Peyer's patch (tissue), 4 donors: Measurements from ENCODE around the gene NSG1. TPM values are rescaled to one million over a fixed set of nuclear protein-coding genes. Genes with fewer than 3 reads are reported as not detected.

Experiments used
- DNase-seq, 3 donors: peaks; one replicate each; pipeline ENCODE4 v3.0.0-alpha.2; 2017 to 2019
- H3K27ac ChIP-seq, 4 donors: fragments of 200-600 bp; sonication (generic); one replicate each; pipeline ENCODE4 v1.5.1; 2016 to 2019
- H3K27me3 ChIP-seq, 2 donors: fragments of 200-600 bp; sonication (generic); one replicate each; pipeline ENCODE4 v1.5.1; 2019
- H3K36me3 ChIP-seq, 3 donors: fragments of 200-600 bp; sonication (generic); one replicate each; pipeline ENCODE4 v1.5.1; 2016 to 2019
- H3K4me1 ChIP-seq, 4 donors: fragments of 200-600 bp; sonication (generic); one replicate each; pipeline ENCODE4 v1.5.1; 2016 to 2019
- H3K4me3 ChIP-seq, 4 donors: fragments of 200-600 bp; sonication (generic); 1 replicate in 3 of 4; 2 replicates in 1 of 4; pipeline ENCODE4 v1.5.1; 2016 to 2019; ENCODE audit warnings: mild to moderate bottlenecking in 1 of 4
- H3K9me3 ChIP-seq, 4 donors: fragments of 200-600 bp; sonication (generic); one replicate each; pipeline ENCODE4 v1.5.1; 2016 to 2019; ENCODE audit warnings: mild to moderate bottlenecking in 1 of 4
- CTCF ChIP-seq, 6 experiments: fragments of 450-650 bp in 4 of 6; fragments of 200-600 bp in 2 of 6; sonication (generic) in 1 of 6; IDR thresholded peaks; one replicate each; pipeline ENCODE4 v1.5.1; 2017 to 2019; ENCODE audit warnings: antibody characterized with exemption in 6 of 6, mild to moderate bottlenecking in 3 of 6, moderate library complexity in 1 of 6
- POLR2A ChIP-seq, 2 donors: fragments of 450-650 bp; IDR thresholded peaks; one replicate each; pipeline ENCODE4 v1.5.1; 2017; ENCODE audit warnings: antibody characterized with exemption in 2 of 2, mild to moderate bottlenecking in 2 of 2, moderate library complexity in 2 of 2
- total RNA-seq, 4 donors: library from RNA; depleted of rRNA; stranded (reverse); fragments of >200 nt; gene quantifications; one replicate each; pipeline ENCODE4 v1.1.0, GENCODE V29; 2016

NSG1 gene
- total RNA-seq, 4 donors from 2014 or later: 2.0 to 13.2 (median 3.7) TPM

GRCh38 chr4:4427121-4427870, 40.4 kb downstream of the NSG1 start:
- Histone ChIP-seq H3K27me3 (no peaks in the 10 kb centered on the region), H3K27ac (no peak overlapping the region), H3K4me3 (no peak overlapping the region), H3K9me3 (no peaks in the 10 kb centered on the region), H3K4me1 (no peaks in the 10 kb centered on the region), H3K36me3 (peaks cover 0 to 44% (median 0%) of the 10 kb centered on the region in 3 donors)
- TF ChIP-seq POLR2A (IDR thresholded peaks at IDR 0.05) (no peak), CTCF (IDR thresholded peaks at IDR 0.05) (no peak)
- DNase-seq: peak in 1 of 3 donors; percentile 32

GRCh38 chr4:4427886-4428285, 41.0 kb downstream of the NSG1 start:
- no peaks in the 10 kb centered on the region for H3K9me3 ChIP-seq
- peaks cover 0 to 46% (median 0%) of the 10 kb centered on the region in 3 donors for H3K36me3 ChIP-seq
- no peaks in the 10 kb centered on the region for H3K4me1 ChIP-seq
- no peak overlapping the region for H3K4me3 ChIP-seq
- no peak for DNase-seq
- H3K27ac ChIP-seq: no peak overlapping the region
- no peak for TF ChIP-seq CTCF (IDR thresholded peaks at IDR 0.05)
- no peak for TF ChIP-seq POLR2A (IDR thresholded peaks at IDR 0.05)
- no peaks in the 10 kb centered on the region for H3K27me3 ChIP-seq

GRCh38 chr4:4428966-4429875, 42.3 kb downstream of the NSG1 start:
- TF ChIP-seq POLR2A (IDR thresholded peaks at IDR 0.05) (no peak), CTCF (IDR thresholded peaks at IDR 0.05) (no peak)
- Histone ChIP-seq H3K36me3 (peaks cover 0 to 44% (median 0%) of the 10 kb centered on the region in 3 donors), H3K27me3 (no peaks in the 10 kb centered on the region)

GRCh38 chr4:4430492-4431195, 43.7 kb downstream of the NSG1 start:
- no peaks in the 10 kb centered on the region for H3K9me3 ChIP-seq
- DNase-seq: peak in 1 of 3 donors; percentile 54
- H3K36me3 ChIP-seq: peaks cover 0 to 41% (median 0%) of the 10 kb centered on the region in 3 donors
- H3K27ac ChIP-seq: no peak overlapping the region
- TF ChIP-seq CTCF (IDR thresholded peaks at IDR 0.05): peak in 4 of 6 experiments; percentile 24 to 38 (median 34)
- no peak for TF ChIP-seq POLR2A (IDR thresholded peaks at IDR 0.05)
- H3K4me1 ChIP-seq: no peaks in the 10 kb centered on the region
- no peak overlapping the region for H3K4me3 ChIP-seq
- no peaks in the 10 kb centered on the region for H3K27me3 ChIP-seq

More at GRCh38 chr4:4428966-4429875, 42.3 kb downstream of the NSG1 start:
- Histone ChIP-seq H3K4me3 (no peak overlapping the region), H3K9me3 (no peaks in the 10 kb centered on the region), H3K4me1 (no peaks in the 10 kb centered on the region), H3K27ac (no peak overlapping the region)
- DNase-seq: no peak
